HG03045 (cell line): Measurements from ENCODE around the gene ZCCHC2.

Source experiments
- ATAC-seq: cut with Tn5 transposase; IDR thresholded peaks from one replicate; pipeline ENCODE4 v1.9.1; 2021; ENCODE audit warnings: mild to moderate bottlenecking, moderate library complexity; ENCODE audit not compliant: unreplicated experiment

Gene ZCCHC2

DNA sequence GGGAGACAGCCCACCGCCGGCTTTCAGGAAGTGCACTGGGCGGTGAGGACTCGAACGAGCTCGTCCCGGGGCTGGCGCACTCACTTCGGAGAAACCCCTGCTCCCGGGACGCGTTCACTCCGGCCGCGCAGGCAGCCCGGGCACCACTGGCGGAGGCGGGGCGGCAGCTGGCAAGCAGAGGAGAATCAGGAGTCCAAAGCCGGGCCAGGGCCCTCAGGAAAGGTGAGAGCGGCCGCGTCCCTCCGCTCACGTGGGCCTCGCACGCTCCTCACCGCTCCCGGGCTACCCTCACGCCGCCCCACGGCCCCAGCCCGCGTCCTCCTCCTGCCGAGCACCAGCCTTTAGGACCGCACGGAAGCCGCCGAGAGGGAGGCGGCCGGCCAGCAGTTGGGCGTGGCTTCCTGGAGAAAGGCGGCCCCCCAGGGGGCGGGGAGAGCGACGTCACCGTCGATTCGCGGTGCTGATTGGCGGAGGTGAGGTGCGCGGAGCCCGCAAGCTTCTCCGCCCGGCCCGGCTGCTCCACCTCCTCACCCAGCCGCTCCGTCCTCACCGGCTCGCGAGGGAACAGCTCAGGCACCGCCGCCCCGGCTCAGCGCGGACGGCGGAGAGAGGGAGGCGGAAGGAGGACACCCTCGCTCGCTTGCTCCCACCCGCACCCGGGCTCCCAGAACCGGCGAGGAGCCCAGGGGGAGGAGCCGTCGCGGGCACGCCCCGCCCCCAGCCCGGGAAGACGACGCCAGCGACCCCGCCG lies at the start of gene ZCCHC2:
Gene ZCCHC2, plus strand, starts transcription at position 522 of the 751 bp plus-strand sequence. CDS start 400 bp downstream, outside the sequence.
- peak; percentile 71 for ATAC-seq

DNA sequence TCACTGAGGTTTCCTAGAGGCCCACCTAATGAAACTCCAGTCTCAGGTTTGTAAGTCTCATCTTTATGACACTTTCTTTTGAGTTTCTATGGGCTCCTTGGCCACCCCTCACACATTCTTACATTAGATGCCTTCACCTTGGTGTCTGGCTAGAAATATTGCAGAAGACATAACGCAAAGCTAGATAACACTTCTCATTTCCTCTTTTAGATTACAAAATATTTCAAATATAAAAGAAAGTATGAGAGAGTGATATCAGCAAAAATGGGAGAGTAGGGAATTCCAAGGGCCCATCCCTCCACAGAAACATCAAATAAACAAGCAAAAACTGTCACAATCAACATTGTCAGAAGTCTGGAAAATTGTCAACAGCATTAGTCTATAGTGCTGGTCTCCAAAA lies 43.3 kb upstream of the ZCCHC2 start:
- ATAC-seq = no peak

DNA sequence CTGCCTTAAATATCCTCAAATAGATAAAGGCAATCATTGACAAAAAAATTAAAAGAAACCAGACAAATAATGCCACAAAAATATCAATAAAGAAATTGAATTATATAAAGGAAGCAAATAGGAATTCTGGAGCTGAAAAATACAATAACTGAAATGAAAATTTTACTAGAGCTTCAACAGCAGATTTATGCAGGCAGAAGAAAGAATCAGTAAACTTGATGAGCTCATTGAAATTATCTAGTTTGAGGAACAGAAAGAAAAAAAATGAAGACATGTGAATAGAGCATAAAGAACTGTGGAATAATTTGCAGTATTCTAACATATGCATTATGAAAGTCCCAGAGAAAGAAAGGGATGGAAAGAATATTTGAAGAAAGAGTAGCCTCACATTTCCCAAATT lies 41.9 kb upstream of the ZCCHC2 start:
- ATAC-seq = no peak

DNA sequence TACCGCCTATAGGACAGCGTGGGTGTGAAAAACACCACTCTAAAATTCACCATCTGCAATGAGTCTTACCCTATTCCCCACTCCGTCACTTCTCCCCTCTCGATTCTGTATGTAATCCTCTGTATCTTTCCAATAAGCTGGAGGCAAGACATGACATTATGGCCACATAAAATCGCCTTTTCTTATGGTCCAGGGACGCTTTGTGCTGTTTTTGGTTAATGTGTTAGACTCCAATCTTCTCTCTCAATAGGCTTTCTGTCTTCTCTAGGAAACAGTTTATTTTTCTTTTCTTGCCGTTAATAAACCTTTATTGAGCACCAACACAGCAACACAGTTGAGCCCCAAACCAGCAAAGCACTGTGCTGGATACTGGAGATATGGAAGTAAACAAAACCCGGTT lies 37.9 kb upstream of the ZCCHC2 start:
- ATAC-seq = no peak

DNA sequence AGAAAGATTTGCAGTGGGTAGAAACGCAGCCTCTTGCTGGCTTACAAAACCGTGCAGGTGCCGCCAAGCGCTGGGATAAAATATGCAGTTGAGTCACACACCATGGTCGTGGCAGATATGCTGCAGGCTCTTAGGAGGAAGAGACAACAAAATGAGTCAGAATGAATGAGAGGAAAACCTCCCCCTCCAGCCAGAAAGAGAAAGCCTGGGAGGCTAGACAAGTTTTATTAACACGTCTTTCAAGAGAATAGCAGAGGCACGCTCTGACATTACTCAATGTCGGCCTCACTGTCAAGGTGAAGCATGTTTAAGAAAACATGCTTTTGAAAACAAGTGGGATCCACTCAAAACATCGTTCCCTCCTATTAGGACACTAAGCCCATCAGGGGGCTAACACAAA lies 37.1 kb upstream of the ZCCHC2 start:
- ATAC-seq = no peak

DNA sequence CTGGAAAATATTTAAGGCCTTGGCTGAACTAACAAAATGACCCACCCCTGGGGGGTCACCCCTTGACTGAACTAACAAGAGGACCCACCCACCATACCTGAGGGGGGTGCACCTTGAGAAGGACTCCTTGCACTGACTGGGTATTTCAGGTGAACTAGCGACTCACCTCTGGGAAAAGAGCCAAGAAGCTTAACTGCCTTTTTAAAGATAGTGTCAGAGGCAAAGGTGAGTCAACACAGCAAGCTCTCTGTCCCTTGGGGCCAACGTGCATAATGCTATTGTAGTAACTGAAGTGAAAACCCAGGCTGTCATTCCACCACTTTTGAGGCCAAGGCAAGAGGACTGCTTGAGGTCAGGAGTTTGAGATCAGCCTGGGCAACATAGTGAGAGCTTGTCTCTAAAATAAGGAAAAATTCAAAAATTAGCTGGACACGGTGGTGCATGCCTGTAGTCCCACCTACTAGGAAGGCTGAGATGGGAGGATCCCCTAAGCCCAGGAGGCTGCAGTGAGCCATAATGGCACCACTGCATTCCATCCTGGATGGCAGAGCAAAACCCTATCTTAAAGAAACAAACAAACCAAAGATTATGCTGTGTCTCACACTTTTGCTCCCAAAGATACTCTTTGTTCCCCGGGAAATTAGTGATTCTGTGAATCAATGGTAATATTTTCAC lies 36.4 kb upstream of the ZCCHC2 start:
- no peak for ATAC-seq

DNA sequence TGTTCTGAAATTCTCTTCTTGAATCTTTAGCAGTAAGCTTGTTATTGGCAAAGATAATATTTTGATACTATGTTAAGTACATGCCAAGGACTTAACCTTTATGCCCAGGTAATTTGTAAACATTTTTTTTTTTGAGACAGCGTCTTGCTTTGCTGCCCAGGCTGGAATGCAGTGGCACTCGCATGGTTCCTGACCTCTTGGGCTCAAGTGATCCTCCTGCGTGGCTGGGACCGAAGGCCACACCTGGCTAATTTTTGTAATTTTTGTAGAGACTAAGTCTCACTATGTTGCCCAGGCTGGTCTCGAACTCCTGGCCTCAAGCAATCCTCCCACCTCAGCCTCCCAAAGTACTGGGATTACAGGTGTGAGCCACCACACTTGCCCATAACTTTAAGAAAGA lies 35.7 kb upstream of the ZCCHC2 start:
- ATAC-seq = no peak

DNA sequence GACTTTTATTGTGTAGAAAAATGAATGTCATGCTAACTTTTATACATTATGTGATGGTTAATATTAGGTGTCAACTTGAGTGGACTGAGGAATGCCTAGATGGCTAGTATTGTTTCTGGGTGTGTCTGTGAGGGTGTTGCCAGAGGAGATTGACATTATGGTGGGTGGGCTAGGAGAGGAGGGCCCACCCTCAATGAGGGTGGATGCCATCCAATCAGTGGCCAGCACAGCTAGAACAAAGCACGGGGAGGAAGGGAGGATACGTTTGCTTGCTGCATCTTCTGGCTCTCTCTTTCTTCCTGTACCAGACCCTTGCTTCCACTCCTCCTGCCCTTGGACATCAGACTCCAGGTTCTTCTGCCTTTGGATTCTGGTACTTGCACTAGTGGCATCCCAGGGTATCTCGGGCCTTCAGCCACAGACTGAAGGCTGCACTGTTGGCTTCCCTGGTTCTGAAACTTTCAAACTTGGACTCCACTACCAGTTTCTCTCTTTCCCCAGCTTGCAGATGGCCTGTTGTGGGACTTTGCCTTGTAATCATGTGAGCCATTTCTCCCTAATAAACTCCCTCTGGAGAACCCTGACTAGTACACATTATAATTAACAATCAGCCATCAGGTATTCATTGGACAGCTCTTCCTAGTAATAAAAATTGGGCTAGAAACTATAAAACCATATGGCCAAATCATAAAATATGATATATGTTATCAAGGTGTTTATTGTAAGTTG lies 31.7 kb upstream of the ZCCHC2 start:
- no peak for ATAC-seq

DNA sequence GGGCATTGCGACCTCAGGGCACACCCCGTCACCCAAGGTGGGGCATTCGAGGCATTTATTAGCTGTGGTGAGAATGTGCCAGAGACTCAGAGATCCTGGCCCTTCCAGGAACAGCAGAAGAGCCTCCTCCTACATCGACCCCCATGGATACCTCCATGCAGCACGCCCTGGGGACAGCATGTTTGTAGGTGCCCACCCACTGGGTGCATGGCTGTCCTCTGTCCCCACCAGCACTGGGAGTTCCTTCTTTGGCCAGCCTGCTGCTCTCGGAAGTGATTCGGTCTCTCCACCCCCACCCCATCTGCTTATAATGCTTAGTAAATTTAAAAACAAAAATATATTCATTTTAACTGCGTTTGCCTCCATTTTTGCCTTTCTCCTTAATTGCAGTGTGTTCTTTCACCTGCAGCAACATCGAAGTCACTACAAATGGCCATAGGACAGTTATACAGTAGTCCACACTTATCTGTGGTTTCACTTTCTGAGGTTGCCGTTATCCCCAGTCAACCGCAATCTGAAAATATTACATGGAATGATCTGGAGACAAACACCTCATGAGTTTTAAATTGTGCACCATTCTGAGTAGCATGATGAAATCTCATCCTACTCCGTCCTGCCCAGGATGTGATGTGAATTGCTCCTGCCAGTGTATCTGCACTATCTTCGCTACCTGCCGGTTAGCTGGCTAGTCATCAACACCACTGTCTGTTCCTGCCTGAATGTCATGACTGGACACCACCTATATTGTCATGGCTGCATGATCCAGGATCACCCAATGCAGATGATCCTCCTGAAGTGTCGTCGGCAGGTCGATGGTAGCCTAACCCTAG lies 29.6 kb upstream of the ZCCHC2 start:
- no peak for ATAC-seq

DNA sequence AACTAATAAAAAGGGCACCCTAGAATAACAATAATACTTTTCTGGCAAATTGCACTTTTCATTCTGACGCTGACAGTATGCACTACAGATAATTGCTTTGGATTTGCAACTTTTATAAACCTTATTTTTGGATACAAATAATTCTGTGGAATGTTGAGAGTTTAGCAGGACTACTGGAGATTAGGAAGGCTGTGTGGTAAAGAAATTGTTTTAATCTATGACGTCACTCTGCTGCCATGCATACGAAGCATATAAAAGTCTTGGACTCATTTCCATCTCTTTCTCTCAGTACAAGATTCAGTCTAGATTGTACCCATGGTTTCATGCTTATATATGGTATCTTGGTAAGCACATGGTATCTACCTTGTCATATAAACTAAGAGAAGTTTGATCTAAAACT lies 28.1 kb upstream of the ZCCHC2 start:
- no peak for ATAC-seq

DNA sequence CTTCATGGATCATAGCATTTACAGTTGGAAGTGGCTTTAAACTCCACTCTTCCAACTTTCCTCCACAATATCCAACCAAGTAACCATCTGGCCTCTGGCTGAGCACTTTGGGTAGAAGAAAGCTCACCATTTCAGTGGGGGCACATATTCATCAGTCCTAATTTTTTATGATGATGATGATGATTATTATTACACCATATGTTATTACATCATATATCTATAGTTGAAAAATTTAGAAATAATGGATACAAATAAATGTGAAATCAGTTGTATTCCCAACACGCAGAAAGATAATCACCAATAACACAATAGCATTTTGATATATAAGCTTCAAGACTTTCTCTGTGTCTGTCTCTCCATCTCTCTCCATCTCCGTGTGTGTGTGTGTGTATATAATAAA lies 26.6 kb upstream of the ZCCHC2 start:
- no peak for ATAC-seq

DNA sequence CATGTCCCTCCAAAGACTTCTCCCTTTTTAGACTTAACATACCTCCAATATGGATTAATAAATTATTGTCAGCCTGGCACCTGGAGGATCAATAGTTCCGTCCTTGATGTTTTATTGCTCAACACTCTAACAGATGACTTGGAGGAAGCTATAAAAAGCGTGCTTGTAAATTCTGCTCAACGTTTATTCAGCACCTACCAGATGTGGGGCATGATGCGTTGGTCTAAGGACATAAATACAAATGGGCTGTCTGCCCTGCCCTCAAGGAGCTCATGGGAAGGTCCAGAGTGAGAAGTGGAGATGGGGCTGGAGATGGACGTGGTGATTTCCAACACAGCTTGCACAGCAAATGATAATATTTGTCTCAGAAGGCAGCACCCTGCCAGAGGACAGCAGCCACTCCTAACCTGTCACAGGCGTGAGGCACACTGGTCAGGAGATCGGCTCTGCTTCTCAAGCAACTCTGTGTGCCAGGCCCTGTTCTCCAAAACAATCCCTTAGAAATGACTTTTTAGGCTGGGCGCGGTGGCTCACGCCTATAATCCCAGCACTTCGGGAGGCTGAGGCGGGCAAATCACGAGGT lies 25.5 kb upstream of the ZCCHC2 start:
- ATAC-seq = no peak

DNA sequence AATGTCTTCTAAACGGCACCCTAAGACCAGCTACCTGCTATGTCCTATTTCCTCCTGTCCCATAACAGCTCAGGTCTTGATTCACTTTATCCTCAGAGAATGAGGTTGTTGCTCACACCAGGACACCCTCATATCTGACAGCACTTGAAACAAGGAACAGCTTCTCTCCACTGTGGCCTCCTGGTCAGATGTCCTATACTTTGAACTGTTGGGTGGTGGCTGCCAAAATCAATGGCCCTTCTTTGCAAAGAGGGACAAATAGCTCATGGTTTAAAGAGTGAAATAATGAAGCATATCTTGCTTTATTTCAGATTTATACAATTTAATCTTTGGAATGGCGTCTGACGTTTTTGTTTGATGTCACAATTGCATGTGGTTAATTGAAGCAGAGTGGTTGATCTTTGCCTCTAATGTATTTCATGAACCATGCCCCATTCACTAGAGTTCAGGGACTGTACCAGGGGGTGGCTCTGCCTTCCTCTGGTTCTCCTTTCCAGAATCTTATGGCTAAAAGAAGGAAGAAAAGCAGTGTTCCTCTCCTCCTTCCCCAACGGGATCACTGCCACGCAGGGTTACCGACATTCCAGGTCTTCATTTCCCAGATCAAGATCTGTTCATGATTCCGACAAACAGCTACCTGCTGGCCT lies 24.1 kb upstream of the ZCCHC2 start:
- no peak for ATAC-seq

DNA sequence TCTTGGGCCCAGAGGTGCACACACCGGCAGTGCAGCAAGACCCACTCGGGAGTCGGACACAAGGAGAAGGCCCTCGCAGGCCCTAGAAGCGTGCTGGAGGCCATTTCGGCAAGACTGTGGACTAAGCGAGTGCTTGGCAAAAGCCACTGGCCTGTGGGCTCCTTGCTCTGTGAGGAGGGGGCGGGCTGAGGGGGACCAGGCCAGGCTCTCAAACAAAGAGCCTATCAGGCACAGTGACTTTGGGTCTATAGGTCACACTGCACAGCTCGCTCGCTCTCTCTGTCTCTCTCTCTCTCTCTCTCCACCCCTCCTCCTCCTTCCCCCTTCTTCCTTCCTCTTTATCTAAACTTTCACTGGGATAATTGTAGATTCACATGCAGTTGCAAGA lies 23.6 kb upstream of the ZCCHC2 start:
- no peak for ATAC-seq

DNA sequence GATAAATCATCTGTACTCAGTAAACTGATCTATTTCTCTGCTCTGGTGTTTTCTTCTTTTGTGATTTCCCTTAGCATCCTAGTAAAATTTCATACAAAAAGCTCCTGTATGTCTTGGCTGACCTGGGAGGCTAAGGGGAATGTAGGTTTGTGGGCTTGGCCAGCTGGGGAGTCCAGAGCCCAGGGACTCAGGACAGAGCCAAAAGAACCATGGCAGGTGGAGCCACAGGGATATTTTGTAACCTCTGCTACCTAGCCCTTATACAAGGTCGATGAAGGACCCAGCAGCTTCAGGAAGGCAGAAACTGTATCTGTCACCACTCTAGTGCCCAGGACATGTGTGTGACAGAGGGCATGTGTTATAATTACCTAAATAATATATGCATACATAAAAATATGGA lies 22.7 kb upstream of the ZCCHC2 start:
- no peak for ATAC-seq

DNA sequence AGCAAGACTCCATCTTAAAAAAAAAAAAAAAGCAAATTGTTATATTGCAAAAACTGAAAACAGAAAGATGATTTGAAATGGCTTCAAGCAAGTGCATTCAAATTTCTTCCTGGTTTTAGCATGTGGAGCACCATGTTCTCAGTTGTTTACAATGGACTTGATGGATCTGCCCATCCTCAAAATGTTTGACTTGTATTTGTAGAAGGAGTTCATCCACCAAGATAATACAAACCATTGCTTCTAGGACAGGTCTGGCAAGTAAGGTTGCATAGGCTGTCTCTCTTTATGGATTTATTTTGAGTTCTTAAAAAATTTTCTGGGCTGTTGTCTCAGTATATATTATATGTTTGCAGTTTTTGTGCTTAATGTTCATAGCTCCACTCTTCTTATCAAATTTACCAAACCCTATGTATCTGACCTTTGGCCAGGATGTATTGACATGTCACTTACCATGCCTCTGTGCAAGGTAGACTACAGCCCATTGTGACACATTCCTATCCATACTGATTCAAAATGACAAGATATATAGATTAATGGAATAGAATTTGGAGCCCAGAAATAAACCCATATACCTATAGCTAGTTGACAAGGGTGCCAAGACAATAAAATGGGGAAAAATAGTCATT lies 21.7 kb upstream of the ZCCHC2 start:
- ATAC-seq = no peak

DNA sequence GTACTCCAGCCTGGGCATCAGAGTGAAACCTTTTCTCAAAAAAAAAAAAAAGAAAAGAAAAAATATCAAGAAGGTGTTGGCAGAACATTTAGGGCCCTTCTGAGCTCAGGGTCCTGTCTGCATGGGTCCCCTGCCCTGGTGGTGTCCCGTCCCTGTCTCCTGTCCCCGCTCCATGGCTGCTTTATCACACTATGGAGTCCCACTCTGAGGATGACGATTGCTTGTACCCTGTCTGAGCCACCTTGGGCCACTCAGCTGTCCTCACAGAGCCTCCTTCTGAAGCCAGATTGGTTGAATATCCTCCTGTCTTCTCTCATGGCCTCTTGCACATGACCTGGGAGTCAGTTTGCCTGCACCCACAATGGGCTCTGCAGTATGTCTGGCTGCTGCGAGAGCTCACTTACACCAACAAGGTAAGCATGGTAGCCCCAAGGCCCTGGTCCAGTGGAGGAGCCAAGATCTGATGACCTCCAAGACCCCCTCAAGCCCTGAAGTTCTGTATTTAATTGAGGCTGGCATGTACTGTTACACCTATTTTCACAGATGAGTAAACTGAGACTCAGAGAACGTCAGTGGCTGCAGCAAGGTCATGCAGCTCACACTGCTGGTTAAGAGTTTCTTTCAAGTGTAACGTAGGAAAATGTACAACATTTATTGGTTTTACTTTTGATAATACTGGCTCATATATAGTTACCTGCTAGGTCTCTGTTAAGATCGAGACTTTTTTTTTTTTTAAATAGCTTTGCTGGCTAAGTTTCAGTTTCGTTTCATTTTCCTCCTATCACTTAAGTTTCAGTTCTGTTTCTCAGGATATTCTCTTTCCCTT lies 16.9 kb upstream of the ZCCHC2 start:
- ATAC-seq = peak; percentile 84

DNA sequence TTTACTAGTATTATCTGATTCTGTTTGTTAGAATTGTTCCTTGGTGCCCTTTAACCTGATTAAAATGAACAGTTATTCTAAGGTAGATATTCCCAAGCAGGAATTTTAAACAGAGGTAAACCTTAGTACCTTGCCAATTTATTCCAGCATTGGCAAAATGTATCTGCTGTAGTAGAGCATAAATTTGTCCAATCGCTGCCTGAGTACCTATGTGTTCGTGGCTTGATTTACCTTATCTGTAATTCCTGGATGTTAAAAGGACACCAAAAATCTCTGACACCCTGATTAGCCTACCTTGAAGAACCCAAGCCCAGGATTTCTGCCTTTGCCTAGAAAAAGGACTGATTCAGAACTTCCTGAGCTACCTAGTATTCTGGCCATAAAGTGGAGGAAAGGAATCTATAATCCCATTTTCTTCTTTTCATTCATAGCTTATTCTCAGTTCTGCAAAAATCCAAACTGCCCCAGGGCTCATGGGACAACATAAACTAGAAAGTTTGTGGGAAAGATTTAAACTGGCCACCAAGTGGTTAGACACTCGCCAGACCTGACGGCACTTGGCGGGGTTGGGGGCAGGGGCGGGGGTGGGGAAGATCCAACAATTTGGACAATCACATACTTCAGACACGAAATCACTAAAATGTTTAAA lies 16.2 kb upstream of the ZCCHC2 start:
- peak; percentile 18 for ATAC-seq
